ENCODE results near the gene ACIN1. TPM values are rescaled to one million over a fixed set of nuclear protein-coding genes. Genes with fewer than 3 reads are reported as not detected.

ACIN1 gene
- total and polyA plus RNA-seq, 9 of the 15 experiments (the other 6 are each of a cell fraction or from before 2014, with no cell fraction given): 5.0 to 196 (median 129) TPM

DNA sequence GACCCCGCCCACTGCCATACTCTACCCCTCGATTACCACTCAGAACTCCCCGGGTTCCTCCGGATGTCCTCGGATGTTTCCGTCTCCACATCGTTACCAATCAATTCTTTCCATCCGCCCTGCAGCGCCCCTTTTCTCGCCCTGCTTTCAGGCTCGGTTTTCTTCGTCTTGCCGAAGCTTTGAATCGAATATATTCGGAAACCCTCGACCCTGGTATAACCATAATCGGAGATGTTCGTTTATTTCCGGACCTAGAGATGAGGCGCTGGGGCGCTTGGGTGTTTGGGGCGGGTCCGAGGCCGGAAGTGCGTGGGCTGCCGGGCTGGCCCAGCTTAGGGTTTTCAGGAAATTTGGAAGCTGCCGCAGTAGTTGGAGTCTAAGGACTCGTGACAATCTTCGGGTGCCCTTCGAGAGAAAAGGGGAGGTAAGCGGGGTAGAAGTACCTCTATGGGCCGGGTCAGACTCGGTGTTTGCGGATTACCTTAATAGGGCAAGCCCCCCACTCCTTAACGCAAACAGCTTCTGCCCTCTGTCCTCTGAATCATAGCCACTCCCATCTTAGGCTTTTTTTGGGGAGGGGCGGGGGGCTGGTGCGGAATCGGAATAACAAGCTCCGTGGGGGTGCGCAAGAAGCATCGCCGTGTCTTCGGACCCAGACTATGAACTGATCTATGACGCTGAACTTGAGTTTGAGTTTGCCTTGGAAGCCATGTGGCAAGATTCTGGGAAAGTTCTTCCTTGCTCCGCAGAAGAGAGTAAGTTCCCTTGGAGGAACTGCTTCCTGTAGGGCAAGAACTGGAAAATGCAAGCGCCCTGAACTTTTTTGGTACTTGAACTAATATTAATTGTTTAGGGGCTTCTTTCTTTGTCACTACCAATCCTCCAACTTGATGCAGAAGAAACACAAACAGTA lies 516 bp upstream of the ACIN1 start, which contains the start of gene C14orf119 (continued):
- TF ChIP-seq RBM22 (IDR thresholded peaks at IDR 0.05; ENCODE audit: low read depth, low read length, poor library complexity, severe bottlenecking) (no peak), U2AF2 (optimal IDR thresholded peaks at IDR 0.05; ENCODE audit: low read depth, low read length) (no peak), ID3 (CRISPR knock-in tag; IDR thresholded peaks at IDR 0.05) (no peak), ID3 (tag; IDR thresholded peaks at IDR 0.05) (no peak), ZNF280A (IDR thresholded peaks at IDR 0.05; ENCODE audit: low read depth, partially characterized antibody) (no peak), ZFP36 (IDR thresholded peaks at IDR 0.05; ENCODE audit: low read depth, low read length, partially characterized antibody) (no peak), TAF7 (tag; IDR thresholded peaks at IDR 0.05) (peak; percentile 85), PTBP1 (IDR thresholded peaks at IDR 0.05; ENCODE audit: low read depth, low read length) (no peak), BMI1 (IDR thresholded peaks at IDR 0.05; ENCODE audit: low read length) (no peak), SREBF2 (CRISPR knock-in tag; IDR thresholded peaks at IDR 0.05) (no peak), ZEB2 (IDR thresholded peaks at IDR 0.05) (no peak), FOXA3 (CRISPR knock-in tag; conservative IDR thresholded peaks at IDR 0.05 in 1 of 2, IDR thresholded peaks at IDR 0.05 in 1 of 2) (no peak), IFI16 (CRISPR knock-in tag; IDR thresholded peaks at IDR 0.05) (no peak), ILK (tag; IDR thresholded peaks at IDR 0.05; ENCODE audit: borderline replicate concordance, low read depth) (no peak), YY1 (IDR thresholded peaks at IDR 0.05; ENCODE audit: borderline replicate concordance in 1 of 3, control insufficient read depth in 1 of 3, extremely low read depth in 1 of 3, insufficient read depth in 3 of 3, insufficient read length in 1 of 3, insufficient replicate concordance in 2 of 3, low read depth in 1 of 3, low read length in 2 of 3) (peak in 1 of 3 experiments; percentile 58), NR2C1 (IDR thresholded peaks at IDR 0.05) (peak; percentile 79; the same call in 1 of the 2 replicates), NR2C1 (tag; IDR thresholded peaks at IDR 0.05) (peak; percentile 67), MNT (conservative IDR thresholded peaks at IDR 0.05) (peak; percentile 65 to 77; a peak in 3 of 4 replicates)
- TF ChIP-seq, protein P1, sequence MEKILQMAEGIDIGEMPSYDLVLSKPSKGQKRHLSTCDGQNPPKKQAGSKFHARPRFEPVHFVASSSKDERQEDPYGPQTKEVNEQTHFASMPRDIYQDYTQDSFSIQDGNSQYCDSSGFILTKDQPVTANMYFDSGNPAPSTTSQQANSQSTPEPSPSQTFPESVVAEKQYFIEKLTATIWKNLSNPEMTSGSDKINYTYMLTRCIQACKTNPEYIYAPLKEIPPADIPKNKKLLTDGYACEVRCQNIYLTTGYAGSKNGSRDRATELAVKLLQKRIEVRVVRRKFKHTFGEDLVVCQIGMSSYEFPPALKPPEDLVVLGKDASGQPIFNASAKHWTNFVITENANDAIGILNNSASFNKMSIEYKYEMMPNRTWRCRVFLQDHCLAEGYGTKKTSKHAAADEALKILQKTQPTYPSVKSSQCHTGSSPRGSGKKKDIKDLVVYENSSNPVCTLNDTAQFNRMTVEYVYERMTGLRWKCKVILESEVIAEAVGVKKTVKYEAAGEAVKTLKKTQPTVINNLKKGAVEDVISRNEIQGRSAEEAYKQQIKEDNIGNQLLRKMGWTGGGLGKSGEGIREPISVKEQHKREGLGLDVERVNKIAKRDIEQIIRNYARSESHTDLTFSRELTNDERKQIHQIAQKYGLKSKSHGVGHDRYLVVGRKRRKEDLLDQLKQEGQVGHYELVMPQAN (IDR thresholded peaks at IDR 0.05; ENCODE audit: borderline replicate concordance): peak; percentile 90

Data from K562 (cell line).